Smooth muscle cell (in vitro differentiated cells): ENCODE measurements around the gene PPP1R12A. TPM values are rescaled to one million over a fixed set of nuclear protein-coding genes. Genes with fewer than 3 reads are reported as not detected.

Experiments
- DNase-seq: peaks from one replicate; lab custom pipeline; 2025; ENCODE audit not compliant: unreplicated experiment; lab: John Stamatoyannopoulos, UW
- H2AFZ ChIP-seq: fragments of 200-600 bp; sonication (generic); 2 replicates; pipeline ENCODE4 v1.6.0; 2016; ENCODE audit warnings: antibody characterized with exemption, low read depth, mild to moderate bottlenecking
- H3F3A ChIP-seq: fragments of 200-600 bp; sonication (generic); 2 replicates; pipeline ENCODE4 v1.6.0; 2017; ENCODE audit warnings: antibody characterized with exemption, low read depth
- H3K27ac ChIP-seq: fragments of 200-600 bp; sonication (generic); 2 replicates; pipeline ENCODE4 v1.5.1; 2016; ENCODE audit warnings: low read depth, mild to moderate bottlenecking
- H3K27me3 ChIP-seq: fragments of 200-600 bp; sonication (generic); 2 replicates; pipeline ENCODE4 v1.6.1; 2016; ENCODE audit warnings: low read depth, mild to moderate bottlenecking
- H3K36me3 ChIP-seq: fragments of 200-600 bp; sonication (generic); 2 replicates; pipeline ENCODE4 v1.5.1; 2016; ENCODE audit warnings: low read depth
- H3K4me1 ChIP-seq: fragments of 200-600 bp; sonication (generic); 2 replicates; pipeline ENCODE4 v1.5.1; 2016; ENCODE audit warnings: low read depth
- H3K4me2 ChIP-seq: fragments of 200-600 bp; sonication (generic); 2 replicates; pipeline ENCODE4 v1.6.0; 2016; ENCODE audit warnings: mild to moderate bottlenecking
- H3K4me3 ChIP-seq: fragments of 200-600 bp; sonication (generic); 2 replicates; pipeline ENCODE4 v1.5.1; 2016; ENCODE audit warnings: mild to moderate bottlenecking
- H3K79me2 ChIP-seq: fragments of 200-600 bp; sonication (generic); 2 replicates; pipeline ENCODE4 v1.6.0; 2016; ENCODE audit warnings: low read depth, mild to moderate bottlenecking
- H3K9ac ChIP-seq: fragments of 200-600 bp; sonication (generic); 2 replicates; pipeline ENCODE4 v1.6.0; 2016; ENCODE audit warnings: low read depth
- H3K9me3 ChIP-seq: fragments of 200-600 bp; sonication (generic); replicated peaks from 2 replicates; pipeline ENCODE4 v1.5.1; 2016; ENCODE audit warnings: low read depth
- H4K20me1 ChIP-seq: fragments of 200-600 bp; sonication (generic); 2 replicates; pipeline ENCODE4 v1.6.0; 2016; ENCODE audit warnings: low read depth
- WGBS: methylation state at CpG from one replicate; pipeline ENCODE4 v1.1.7; 2016; ENCODE audit warnings: low lambda C conversion rate; 5-methylcytosine and 5-hydroxymethylcytosine counted together
- polyA plus RNA-seq: library from polyadenylated mRNA; unstranded; fragments of >200 nt; fragmentation: Nextera tagmentation; extraction: Ambion mirVana; gene quantifications from 2 replicates; pipeline ENCODE4 v1.2.1, GENCODE V29; 2016
- total RNA-seq: library from RNA; depleted of rRNA; stranded (reverse); fragments of >200 nt; gene quantifications from 2 replicates; pipeline ENCODE4 v1.2.3, GENCODE V29; 2014
- TF ChIP-seq, protein P1 (sequence below): fragments of 200-600 bp; sonication (generic); IDR thresholded peaks from 2 replicates; pipeline ENCODE4 v1.5.1; 2017; ENCODE audit warnings: borderline replicate concordance, mild to moderate bottlenecking, antibody characterized with exemption; ENCODE audit not compliant: insufficient read depth, poor library complexity, severe bottlenecking

Gene PPP1R12A
- total and polyA plus RNA-seq, 2 experiments from 2014 or later = 98.7 to 102 TPM

DNA sequence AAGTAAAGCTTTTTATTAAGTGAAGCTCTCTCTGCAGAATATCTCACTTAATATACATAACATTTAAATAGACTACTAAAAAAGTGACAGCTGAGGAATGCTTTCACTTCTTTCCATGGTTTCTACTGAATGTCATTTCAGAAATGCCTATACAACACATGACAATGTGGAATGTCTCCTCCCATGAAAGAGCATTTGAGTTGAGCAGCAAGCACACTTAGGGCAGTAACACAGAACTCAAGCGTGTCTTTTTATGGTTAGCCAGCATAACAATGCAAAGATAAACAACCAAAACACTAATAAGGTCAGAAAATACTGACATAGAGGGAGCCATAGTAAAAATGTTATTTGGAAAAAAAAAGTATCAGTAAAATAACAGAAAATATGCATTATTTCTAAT lies 9.4 kb downstream of the PPP1R12A start:
- Histone ChIP-seq H2AFZ (no peak overlapping the region), H3K4me3 (no peak overlapping the region), H3K79me2 (peaks cover 100% of the 10 kb centered on the region), H3K9ac (no peak overlapping the region), H3K27ac (no peak overlapping the region), H3K27me3 (no peaks in the 10 kb centered on the region), H3K36me3 (no peaks in the 10 kb centered on the region), H3K4me1 (no peaks in the 10 kb centered on the region), H4K20me1 (peaks cover 100% of the 10 kb centered on the region), H3F3A (no peaks in the 10 kb centered on the region), H3K9me3 (no peaks in the 10 kb centered on the region), H3K4me2 (no peak overlapping the region)
- TF ChIP-seq, protein P1, sequence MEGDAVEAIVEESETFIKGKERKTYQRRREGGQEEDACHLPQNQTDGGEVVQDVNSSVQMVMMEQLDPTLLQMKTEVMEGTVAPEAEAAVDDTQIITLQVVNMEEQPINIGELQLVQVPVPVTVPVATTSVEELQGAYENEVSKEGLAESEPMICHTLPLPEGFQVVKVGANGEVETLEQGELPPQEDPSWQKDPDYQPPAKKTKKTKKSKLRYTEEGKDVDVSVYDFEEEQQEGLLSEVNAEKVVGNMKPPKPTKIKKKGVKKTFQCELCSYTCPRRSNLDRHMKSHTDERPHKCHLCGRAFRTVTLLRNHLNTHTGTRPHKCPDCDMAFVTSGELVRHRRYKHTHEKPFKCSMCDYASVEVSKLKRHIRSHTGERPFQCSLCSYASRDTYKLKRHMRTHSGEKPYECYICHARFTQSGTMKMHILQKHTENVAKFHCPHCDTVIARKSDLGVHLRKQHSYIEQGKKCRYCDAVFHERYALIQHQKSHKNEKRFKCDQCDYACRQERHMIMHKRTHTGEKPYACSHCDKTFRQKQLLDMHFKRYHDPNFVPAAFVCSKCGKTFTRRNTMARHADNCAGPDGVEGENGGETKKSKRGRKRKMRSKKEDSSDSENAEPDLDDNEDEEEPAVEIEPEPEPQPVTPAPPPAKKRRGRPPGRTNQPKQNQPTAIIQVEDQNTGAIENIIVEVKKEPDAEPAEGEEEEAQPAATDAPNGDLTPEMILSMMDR = no peak
- DNase-seq = no peak
- 52% methylated on average over 1 of the region's 1 CpG for WGBS

DNA sequence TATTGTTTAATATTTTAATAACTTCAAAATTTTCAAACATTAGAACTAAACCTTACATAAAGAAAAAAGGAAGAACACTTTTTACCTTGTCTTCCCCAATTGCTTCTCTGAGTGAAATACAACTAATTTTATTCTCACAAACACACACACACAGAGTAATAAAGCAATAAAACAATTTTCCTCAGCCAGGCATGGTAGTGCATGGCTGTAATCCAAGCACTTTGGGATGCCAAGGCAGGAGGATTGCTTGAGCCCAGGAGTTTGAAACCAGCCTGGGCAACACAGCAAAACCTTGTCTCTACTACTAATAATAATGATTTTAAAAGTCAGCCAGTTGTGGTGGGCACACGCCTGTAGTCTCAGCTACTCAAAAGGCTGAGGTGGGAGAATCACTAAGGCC lies 13.1 kb downstream of the PPP1R12A start:
- H2AFZ ChIP-seq = no peak overlapping the region
- no peaks in the 10 kb centered on the region for H3F3A ChIP-seq
- DNase-seq = no peak
- H3K9me3 ChIP-seq = no peaks in the 10 kb centered on the region
- peaks cover 100% of the 10 kb centered on the region for H4K20me1 ChIP-seq
- H3K36me3 ChIP-seq = no peaks in the 10 kb centered on the region
- 96% methylated on average over 1 of the region's 1 CpG for WGBS
- H3K27me3 ChIP-seq = no peaks in the 10 kb centered on the region
- TF ChIP-seq, protein P1 = no peak
- no peak overlapping the region for H3K4me3 ChIP-seq
- no peak overlapping the region for H3K4me2 ChIP-seq
- H3K4me1 ChIP-seq = no peaks in the 10 kb centered on the region
- H3K79me2 ChIP-seq = peaks cover 100% of the 10 kb centered on the region
- no peak overlapping the region for H3K9ac ChIP-seq
- H3K27ac ChIP-seq = no peak overlapping the region

DNA sequence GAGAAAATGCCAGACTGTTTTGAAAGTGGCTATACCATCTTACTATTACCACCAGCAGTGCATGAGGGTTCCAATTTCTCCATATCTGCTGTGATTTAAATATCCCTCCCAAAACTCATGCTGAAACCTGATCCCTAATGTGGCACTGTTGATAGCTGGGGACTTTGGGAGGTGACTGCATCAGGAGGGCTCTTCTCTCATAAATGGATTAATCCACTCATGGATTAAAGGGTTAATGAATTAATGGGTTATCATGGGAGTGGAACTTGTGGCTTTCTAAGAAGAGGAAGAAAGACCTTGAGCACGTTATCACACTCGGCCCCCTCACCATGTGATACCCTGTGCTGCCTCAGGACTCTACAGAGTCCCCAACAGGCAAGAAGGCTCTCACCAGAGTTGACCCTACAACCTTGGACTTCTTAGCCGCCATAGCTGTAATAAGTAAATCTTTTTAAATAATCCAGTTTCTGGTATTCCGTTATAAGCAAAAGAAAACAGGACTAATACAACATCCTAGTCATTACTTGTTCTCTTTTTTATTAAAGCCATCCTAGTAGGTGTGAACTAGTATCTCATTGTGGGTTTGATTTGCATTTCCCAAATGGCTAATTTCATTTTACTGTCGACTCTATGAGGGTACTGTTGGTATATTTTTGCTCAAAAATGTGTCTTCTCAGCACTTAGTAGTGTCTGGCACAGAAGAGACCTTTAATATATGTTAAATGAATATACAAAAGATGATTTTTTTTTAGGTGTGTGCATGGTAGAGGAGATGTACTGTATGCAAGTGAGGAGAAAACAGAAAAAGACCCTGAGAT lies 14.3 kb downstream of the PPP1R12A start:
- Histone ChIP-seq H3K9ac (no peak overlapping the region), H3K27ac (no peak overlapping the region)
- TF ChIP-seq, protein P1 = no peak

DNA sequence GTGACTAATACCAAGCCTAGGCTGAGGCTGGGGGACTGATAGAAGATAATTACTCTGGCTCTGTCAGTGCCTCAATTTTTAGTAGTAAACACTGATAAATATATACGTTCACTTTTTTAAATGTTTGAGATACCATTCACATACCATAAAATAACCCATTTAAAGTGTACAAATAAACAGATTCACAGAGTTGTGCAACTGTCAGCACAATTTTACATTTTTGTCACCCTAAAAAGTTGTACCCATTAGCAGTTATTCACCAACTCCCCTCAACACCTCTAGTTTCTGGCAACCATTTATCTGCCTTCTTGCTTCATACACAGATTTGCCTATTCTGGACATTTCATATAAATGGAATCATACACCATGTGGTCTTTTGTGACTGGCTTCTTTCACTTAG lies 15.1 kb downstream of the PPP1R12A start:
- H4K20me1 ChIP-seq = peaks cover 100% of the 10 kb centered on the region
- TF ChIP-seq, protein P1 = no peak
- no peaks in the 10 kb centered on the region for H3K36me3 ChIP-seq

More for the DNA sequence above, 14.3 kb downstream of the PPP1R12A start:
- 96% methylated on average over 5 of the region's 5 CpGs for WGBS
- Histone ChIP-seq H3K9me3 (no peaks in the 10 kb centered on the region), H3K4me1 (no peaks in the 10 kb centered on the region), H3K36me3 (no peaks in the 10 kb centered on the region), H3K4me3 (no peak overlapping the region), H3K4me2 (no peak overlapping the region), H3K27me3 (no peaks in the 10 kb centered on the region), H4K20me1 (peaks cover 100% of the 10 kb centered on the region), H3K79me2 (peaks cover 100% of the 10 kb centered on the region), H2AFZ (no peak overlapping the region), H3F3A (no peaks in the 10 kb centered on the region)
- no peak for DNase-seq

More for the DNA sequence above, 15.1 kb downstream of the PPP1R12A start:
- no peak overlapping the region for H2AFZ ChIP-seq
- H3K27me3 ChIP-seq = no peaks in the 10 kb centered on the region
- H3K4me2 ChIP-seq = no peak overlapping the region
- H3K9ac ChIP-seq = no peak overlapping the region
- DNase-seq = no peak
- no peaks in the 10 kb centered on the region for H3K9me3 ChIP-seq
- no peak overlapping the region for H3K27ac ChIP-seq
- 67% methylated on average over 1 of the region's 1 CpG for WGBS
- H3K4me1 ChIP-seq = no peaks in the 10 kb centered on the region
- H3K4me3 ChIP-seq = no peak overlapping the region
- peaks cover 100% of the 10 kb centered on the region for H3K79me2 ChIP-seq
- no peaks in the 10 kb centered on the region for H3F3A ChIP-seq
